B cell (primary cell): ENCODE results near the gene ZNF705A. TPM values are rescaled to one million over a fixed set of nuclear protein-coding genes. Genes with fewer than 3 reads are reported as not detected.
"Not testable (repeated sequence)": the region's sequence is repeated elsewhere in the genome, so short reads cannot be mapped to it uniquely, and the experiment has no call there.

ENCODE experiments used
- ATAC-seq: fragments of 200-7000 bp; cut with Tn5 transposase; one replicate; pipeline ENCODE4 v1.10.0; 2021; ENCODE audit warnings: low read depth, mild to moderate bottlenecking, moderate number of reproducible peaks, moderate library complexity
- CTCF ChIA-PET: fragments of 350-600 bp; sonication (Branson Sonifier 250); formaldehyde crosslinking; loops from one replicate; lab custom pipeline; 2021; ENCODE audit warnings: antibody characterized with exemption, inconsistent platforms; lab: Charles Lee
- POLR2A ChIA-PET: fragments of 350-600 bp; sonication (Branson Sonifier 250); formaldehyde crosslinking; loops from one replicate; lab custom pipeline; 2021; ENCODE audit warnings: antibody characterized with exemption; lab: Charles Lee
- DNase-seq: peaks from one replicate; pipeline ENCODE4 v3.0.0; 2013
- H2AFZ ChIP-seq: 2 replicates; pipeline ENCODE4 v1.6.1; 2012; ENCODE audit warnings: mild to moderate bottlenecking, low read depth, low read length; ENCODE audit not compliant: insufficient read depth, poor library complexity, severe bottlenecking
- H3K27ac ChIP-seq, 2 donors: 1 replicate in 1 of 2; 2 replicates in 1 of 2; pipeline ENCODE4 v1.5.1; 2012 to 2013; ENCODE audit warnings: low read length in 2 of 2, mild to moderate bottlenecking in 2 of 2, moderate library complexity in 1 of 2
- H3K27me3 ChIP-seq, 4 experiments: fragments of 200-600 bp in 1 of 4; sonication (generic) in 1 of 4; replicated peaks in 1 of 4; 1 replicate in 2 of 4; 2 replicates in 2 of 4; pipeline versions ENCODE4 v1.6.1 to v1.7.0; 2013 to 2016; ENCODE audit warnings: low read length in 3 of 4, mild to moderate bottlenecking in 2 of 4, mixed read lengths in 1 of 4, moderate library complexity in 1 of 4; ENCODE audit not compliant: insufficient read depth in 4 of 4, control insufficient read depth in 3 of 4; ENCODE audit errors: control extremely low read depth in 1 of 4
- H3K36me3 ChIP-seq, 2 experiments: replicated peaks in 1 of 2; 1 replicate in 1 of 2; 2 replicates in 1 of 2; pipeline versions ENCODE4 v1.6.1 to v1.7.1; 2013; ENCODE audit warnings: low read length in 1 of 2; ENCODE audit not compliant: insufficient read depth in 2 of 2, control insufficient read depth in 1 of 2; ENCODE audit errors: control extremely low read depth in 1 of 2, extremely low read depth in 1 of 2
- H3K4me1 ChIP-seq, 2 donors: fragments of 200-600 bp in 1 of 2; sonication (generic) in 1 of 2; 1 replicate in 1 of 2; 2 replicates in 1 of 2; pipeline versions ENCODE4 v1.5.1 to v1.6.1; 2013 to 2017; ENCODE audit warnings: low read length in 2 of 2; ENCODE audit not compliant: control insufficient read depth in 2 of 2, insufficient read depth in 2 of 2
- H3K4me2 ChIP-seq: replicated peaks from 2 replicates; pipeline ENCODE3; 2012; ENCODE audit warnings: mild to moderate bottlenecking, low read depth, low read length; ENCODE audit not compliant: poor library complexity, severe bottlenecking
- H3K4me3 ChIP-seq, 5 experiments: fragments of 200-600 bp in 1 of 5; sonication (generic) in 1 of 5; 1 replicate in 3 of 5; 2 replicates in 2 of 5; pipeline versions ENCODE4 v1.5.1 to v1.7.0; 2011 to 2016; ENCODE audit warnings: low read length in 4 of 5, mild to moderate bottlenecking in 4 of 5, low read depth in 2 of 5, control low read depth in 1 of 5, moderate library complexity in 1 of 5; ENCODE audit not compliant: insufficient read depth in 1 of 5; ENCODE audit errors: control extremely low read depth in 1 of 5, extremely low read depth in 1 of 5
- H3K79me2 ChIP-seq: fragments of 200-600 bp; sonication (generic); one replicate; pipeline ENCODE4 v1.6.0; 2016; ENCODE audit warnings: low read length; ENCODE audit not compliant: control insufficient read depth, insufficient read depth
- H3K9ac ChIP-seq: fragments of 200-600 bp; sonication (generic); 2 replicates; pipeline ENCODE4 v1.6.1; 2017; ENCODE audit warnings: mild to moderate bottlenecking, low read length, moderate library complexity
- H3K9me3 ChIP-seq, 3 donors: one replicate each; pipeline versions ENCODE4 v1.6.1 to v1.7.1; 2013; ENCODE audit warnings: low read length in 2 of 3; ENCODE audit not compliant: control insufficient read depth in 2 of 3, insufficient read depth in 1 of 3; ENCODE audit errors: control extremely low read depth in 1 of 3
- H4K20me1 ChIP-seq: 2 replicates; pipeline ENCODE4 v1.6.0; 2012; ENCODE audit warnings: mild to moderate bottlenecking, low read length; ENCODE audit not compliant: insufficient read depth, control insufficient read depth, poor library complexity, severe bottlenecking
- H3K27ac Mint-ChIP-seq: one replicate; pipeline ENCODE4 v1.8.0; 2021; ENCODE audit warnings: mixed read lengths
- H3K27me3 Mint-ChIP-seq: one replicate; pipeline ENCODE4 v1.8.0; 2021; ENCODE audit warnings: mixed read lengths
- H3K4me1 Mint-ChIP-seq: one replicate; pipeline ENCODE4 v1.8.0; 2021; ENCODE audit warnings: mixed read lengths
- H3K4me3 Mint-ChIP-seq: one replicate; pipeline ENCODE4 v1.8.0; 2021; ENCODE audit warnings: mixed read lengths
- H3K9me3 Mint-ChIP-seq: one replicate; pipeline ENCODE4 v1.8.0; 2022; ENCODE audit warnings: mixed read lengths; ENCODE audit not compliant: insufficient read depth
- EZH2 ChIP-seq: IDR thresholded peaks from 2 replicates; pipeline ENCODE4 v1.6.1; 2012; ENCODE audit warnings: borderline replicate concordance, low read depth, mild to moderate bottlenecking, moderate library complexity, low read length; ENCODE audit not compliant: insufficient read depth, poor library complexity, severe bottlenecking
- WGBS: methylation state at CpG from one replicate; pipeline ENCODE4 v1.1.5; 2013; ENCODE audit warnings: missing lambda C conversion rate; ENCODE audit not compliant: insufficient coverage; 5-methylcytosine and 5-hydroxymethylcytosine counted together
- intact Hi-C: fragments of 100-400 bp; cut with micrococcal nuclease; formaldehyde crosslinking; loops from one replicate; pipeline ENCODE4 v1.10.0; 2022
- polyA plus RNA-seq: library from polyadenylated mRNA; depleted of rRNA; stranded (reverse); fragments of >200 nt; gene quantifications from 2 replicates; pipeline ENCODE4 v1.2.3, GENCODE V29; 2012
- total RNA-seq, 2 donors: library from RNA; stranded (reverse); fragments of 120-200 nt in 1 of 2; gene quantifications; 1 replicate in 1 of 2; 2 replicates in 1 of 2; pipeline versions ENCODE4 v1.2.3 to v1.2.4, GENCODE V29; 2013 to 2022
- TF ChIP-seq, protein P1 (sequence below): fragments of 200-600 bp; IDR thresholded peaks from one replicate; pipeline ENCODE4 v1.8.0; 2022; ENCODE audit warnings: antibody characterized with exemption, mild to moderate bottlenecking

The ZNF705A gene
- total and polyA plus RNA-seq, 2 donors (not counting 1 experiment from before 2014, with no cell fraction given) = not detected

GRCh38 chr12:8156416-8156815, 399 bp upstream of the ZNF705A start:
- no peak for DNase-seq
- no peak overlapping the region for H3K27ac ChIP-seq
- CTCF ChIA-PET = no interaction called here
- no peaks in the 10 kb centered on the region for H3K9me3 Mint-ChIP-seq
- H3K27ac Mint-ChIP-seq = no peak overlapping the region
- intact Hi-C loops = no loop called here
- no peak overlapping the region for H2AFZ ChIP-seq
- H3K4me1 Mint-ChIP-seq = peaks cover 2% of the 10 kb centered on the region
- no peak overlapping the region for H3K4me3 Mint-ChIP-seq
- H3K9ac ChIP-seq = no peak overlapping the region
- POLR2A ChIA-PET = no interaction called here
- no peaks in the 10 kb centered on the region for H3K36me3 ChIP-seq
- no peak overlapping the region for H3K4me2 ChIP-seq
- no peak for ATAC-seq
- H3K27me3 Mint-ChIP-seq = peaks cover 26% of the 10 kb centered on the region
- whole genome bisulfite sequencing = no CpG with 5 or more reads among the region's 2 CpGs
- TF ChIP-seq EZH2 = no peak
- TF ChIP-seq, protein P1, sequence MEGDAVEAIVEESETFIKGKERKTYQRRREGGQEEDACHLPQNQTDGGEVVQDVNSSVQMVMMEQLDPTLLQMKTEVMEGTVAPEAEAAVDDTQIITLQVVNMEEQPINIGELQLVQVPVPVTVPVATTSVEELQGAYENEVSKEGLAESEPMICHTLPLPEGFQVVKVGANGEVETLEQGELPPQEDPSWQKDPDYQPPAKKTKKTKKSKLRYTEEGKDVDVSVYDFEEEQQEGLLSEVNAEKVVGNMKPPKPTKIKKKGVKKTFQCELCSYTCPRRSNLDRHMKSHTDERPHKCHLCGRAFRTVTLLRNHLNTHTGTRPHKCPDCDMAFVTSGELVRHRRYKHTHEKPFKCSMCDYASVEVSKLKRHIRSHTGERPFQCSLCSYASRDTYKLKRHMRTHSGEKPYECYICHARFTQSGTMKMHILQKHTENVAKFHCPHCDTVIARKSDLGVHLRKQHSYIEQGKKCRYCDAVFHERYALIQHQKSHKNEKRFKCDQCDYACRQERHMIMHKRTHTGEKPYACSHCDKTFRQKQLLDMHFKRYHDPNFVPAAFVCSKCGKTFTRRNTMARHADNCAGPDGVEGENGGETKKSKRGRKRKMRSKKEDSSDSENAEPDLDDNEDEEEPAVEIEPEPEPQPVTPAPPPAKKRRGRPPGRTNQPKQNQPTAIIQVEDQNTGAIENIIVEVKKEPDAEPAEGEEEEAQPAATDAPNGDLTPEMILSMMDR = no peak
- peaks cover 0 to 5% (median 0%) of the 10 kb centered on the region in 4 experiments for H3K27me3 ChIP-seq
- peaks cover 0 to 1% (median 0%) of the 10 kb centered on the region in 3 donors for H3K9me3 ChIP-seq
- H3K4me1 ChIP-seq = no peaks in the 10 kb centered on the region
- H4K20me1 ChIP-seq = no peaks in the 10 kb centered on the region
- no peak overlapping the region for H3K4me3 ChIP-seq
- H3K79me2 ChIP-seq = no peaks in the 10 kb centered on the region

DNA sequence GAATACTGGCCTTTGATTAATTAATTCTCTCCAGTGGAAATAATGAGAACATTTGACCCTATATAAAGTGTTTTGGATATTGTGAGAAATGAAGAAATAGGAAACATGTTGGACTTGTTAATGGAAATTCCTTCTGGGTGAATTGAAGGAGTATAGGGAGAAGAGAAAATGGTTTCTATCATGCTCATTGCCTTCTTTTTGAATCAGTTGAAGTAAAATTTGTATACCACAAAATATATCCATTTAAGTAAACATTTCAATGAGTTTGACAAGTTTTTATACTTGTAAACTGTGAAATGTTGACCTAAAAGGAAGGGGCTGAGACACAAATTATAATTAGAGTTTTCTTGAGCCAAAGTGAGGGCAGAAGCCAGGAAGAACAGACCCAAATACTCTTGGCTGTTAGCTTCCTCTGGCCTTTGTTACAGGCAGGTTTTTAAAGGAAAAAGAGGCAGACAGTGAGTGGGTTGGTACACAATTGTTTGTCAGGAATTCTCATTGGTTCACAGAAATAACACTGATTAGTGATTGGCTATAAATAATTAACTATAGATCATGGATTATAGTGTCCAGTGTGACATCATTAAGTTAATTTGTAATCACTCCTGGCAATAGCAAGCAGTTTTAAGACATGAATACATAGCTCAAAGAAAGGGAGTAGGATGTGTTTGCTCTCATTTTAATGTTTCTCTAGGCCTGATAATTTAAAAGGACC, 826 bp downstream of the ZNF705A start:
- Histone ChIP-seq H3K36me3 (no peaks in the 10 kb centered on the region), H3K9ac (no peak overlapping the region), H3K4me2 (no peak overlapping the region), H3K9me3 (peaks cover 0 to 1% (median 0%) of the 10 kb centered on the region in 3 donors), H4K20me1 (no peaks in the 10 kb centered on the region), H3K4me3 (no peak overlapping the region), H3K4me1 (no peaks in the 10 kb centered on the region), H3K27ac (no peak overlapping the region), H3K27me3 (peaks cover 0 to 5% (median 0%) of the 10 kb centered on the region in 4 experiments), H3K79me2 (no peaks in the 10 kb centered on the region), H2AFZ (no peak overlapping the region)
- intact Hi-C loops = no loop called here
- ChIA-PET CTCF (no interaction called here), POLR2A (no interaction called here)
- Mint-ChIP-seq H3K27me3 (peaks cover 21% of the 10 kb centered on the region), H3K4me1 (peaks cover 2% of the 10 kb centered on the region), H3K27ac (no peak overlapping the region), H3K4me3 (no peak overlapping the region), H3K9me3 (no peaks in the 10 kb centered on the region)
- DNase-seq = no peak
- no peak for ATAC-seq
- TF ChIP-seq, protein P1 = no peak
- TF ChIP-seq EZH2 = no peak

DNA sequence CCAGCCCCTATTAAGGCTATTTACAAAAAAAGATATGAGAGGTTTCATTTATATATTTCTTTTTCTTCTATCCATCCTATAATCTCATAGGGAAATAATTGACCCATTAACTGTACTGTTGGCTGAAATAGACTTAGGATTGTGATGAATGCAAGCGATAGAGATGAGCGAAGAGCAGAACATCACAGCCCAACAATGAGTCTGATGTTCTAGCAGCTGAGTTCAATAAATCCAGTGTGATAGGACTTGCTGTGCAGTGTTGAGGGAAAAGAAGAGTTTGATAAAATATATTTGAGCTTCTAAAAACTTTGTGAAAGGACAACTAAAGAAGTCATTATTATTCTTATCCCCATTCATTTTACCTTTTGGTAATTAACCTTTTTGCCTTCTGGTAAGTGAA, 16.1 kb downstream of the ZNF705A start:
- H3K4me3 Mint-ChIP-seq, H3K27ac ChIP-seq, H4K20me1 ChIP-seq, H2AFZ ChIP-seq, CTCF ChIA-PET, H3K4me1 ChIP-seq, H3K9ac ChIP-seq, H3K4me3 ChIP-seq, POLR2A ChIA-PET, DNase-seq, H3K4me1 Mint-ChIP-seq, H3K9me3 Mint-ChIP-seq, ATAC-seq, H3K4me2 ChIP-seq, H3K79me2 ChIP-seq, H3K9me3 ChIP-seq, H3K27me3 Mint-ChIP-seq, H3K36me3 ChIP-seq, H3K27ac Mint-ChIP-seq, H3K27me3 ChIP-seq: not testable (repeated sequence)
- intact Hi-C loops = loop anchor here (10.0 kb wide), 1 partner anchor 68 kb away; no protein-coding TSS in a partner anchor
- no CpG with 5 or more reads among the region's 2 CpGs for WGBS
